HG03457 (cell line): ENCODE data around the gene FBXO24.

ENCODE experiments used
- ATAC-seq: cut with Tn5 transposase; IDR thresholded peaks from one replicate; pipeline ENCODE4 v1.9.1; 2021; ENCODE audit warnings: moderate number of reproducible peaks; ENCODE audit not compliant: unreplicated experiment

FBXO24 gene

GRCh38 chr7:100573691-100574361 is 12.3 kb upstream of the FBXO24 start, which contains the start of gene SAP25:
TSS of gene SAP25 (minus strand) at chr7:100573900. CDS start at chr7:100573742, 158 bp downstream.
- no peak for ATAC-seq

- ATAC-seq: no peak
These were observed 11.5 kb upstream of the FBXO24 start for GRCh38 chr7:100574362-100575205.

GRCh38 chr7:100575206-100575631 is 10.9 kb upstream of the FBXO24 start:
- no peak for ATAC-seq

GRCh38 chr7:100575746-100576383 is 10.3 kb upstream of the FBXO24 start:
- ATAC-seq: no peak

GRCh38 chr7:100576384-100576993 is 9.6 kb upstream of the FBXO24 start:
- ATAC-seq: no peak

GRCh38 chr7:100577103-100577502 is 9.0 kb upstream of the FBXO24 start:
- no peak for ATAC-seq

- ATAC-seq: no peak
These were observed 8.6 kb upstream of the FBXO24 start for GRCh38 chr7:100577507-100577906.

GRCh38 chr7:100578246-100579183 is 7.6 kb upstream of the FBXO24 start:
- ATAC-seq: no peak

- ATAC-seq: no peak
These were observed 5.5 kb upstream of the FBXO24 start for GRCh38 chr7:100580466-100581283.

- no peak for ATAC-seq
These were observed 4.0 kb upstream of the FBXO24 start for GRCh38 chr7:100582041-100582579.

GRCh38 chr7:100582650-100583049 is 3.5 kb upstream of the FBXO24 start:
- no peak for ATAC-seq

- ATAC-seq: no peak
These were observed 2.7 kb upstream of the FBXO24 start for GRCh38 chr7:100583132-100584053.

GRCh38 chr7:100584054-100584682 is 2.0 kb upstream of the FBXO24 start:
- no peak for ATAC-seq

- no peak for ATAC-seq
These were observed 1.2 kb upstream of the FBXO24 start for GRCh38 chr7:100584683-100585510.

- ATAC-seq: no peak
These were observed 440 bp upstream of the FBXO24 start, which contains the start of gene LRCH4 for GRCh38 chr7:100585511-100586265. TSS of gene LRCH4 (minus strand) at chr7:100586129. CDS start at chr7:100586100, 29 bp downstream.

- ATAC-seq: no peak
These were observed 2.3 kb downstream of the FBXO24 start for GRCh38 chr7:100588438-100588837.
